ENCODE results near the gene PGGT1B.

PGGT1B gene

DNA sequence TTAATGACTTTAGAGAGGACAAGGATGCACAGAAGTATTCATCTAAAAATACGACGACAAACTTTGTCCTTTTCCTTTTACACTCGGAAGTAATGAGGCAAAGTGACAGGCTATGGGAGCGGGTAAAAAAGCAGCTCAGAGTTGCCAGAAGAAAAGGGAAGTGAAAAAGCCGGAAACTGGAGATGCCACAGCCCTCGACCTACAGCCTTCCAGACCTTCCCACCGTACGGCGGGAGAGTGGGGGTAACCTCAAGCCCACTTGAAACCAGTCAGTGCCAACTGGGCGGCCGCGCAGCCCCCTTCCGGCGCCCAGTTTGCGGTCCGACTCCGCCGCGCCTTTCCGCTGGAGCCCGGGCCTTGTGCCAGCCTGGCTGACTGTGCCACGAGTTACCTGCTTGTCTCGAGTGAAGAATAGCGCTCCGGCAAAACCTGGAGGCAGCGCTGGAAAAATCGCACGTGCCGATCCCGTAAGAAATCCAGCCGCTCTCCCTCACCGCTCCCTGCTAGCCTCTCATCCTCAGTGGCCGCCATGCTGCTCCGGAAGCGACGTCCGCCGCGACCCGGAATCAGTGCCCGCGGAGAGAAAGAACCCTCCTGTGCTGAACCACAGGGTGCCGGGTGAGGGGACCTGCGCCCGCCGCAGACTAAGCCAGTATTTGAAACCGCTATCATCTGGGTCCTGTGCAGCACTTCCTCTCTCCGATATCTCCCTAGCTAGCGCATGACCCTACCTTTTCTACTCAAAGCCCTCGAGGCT is at the start of gene PGGT1B:
TSS of gene PGGT1B (minus strand) at position 557 of the 757 bp plus-strand sequence. CDS start at position 531, 26 bp downstream.
- no peak for FAIRE-seq

DNA sequence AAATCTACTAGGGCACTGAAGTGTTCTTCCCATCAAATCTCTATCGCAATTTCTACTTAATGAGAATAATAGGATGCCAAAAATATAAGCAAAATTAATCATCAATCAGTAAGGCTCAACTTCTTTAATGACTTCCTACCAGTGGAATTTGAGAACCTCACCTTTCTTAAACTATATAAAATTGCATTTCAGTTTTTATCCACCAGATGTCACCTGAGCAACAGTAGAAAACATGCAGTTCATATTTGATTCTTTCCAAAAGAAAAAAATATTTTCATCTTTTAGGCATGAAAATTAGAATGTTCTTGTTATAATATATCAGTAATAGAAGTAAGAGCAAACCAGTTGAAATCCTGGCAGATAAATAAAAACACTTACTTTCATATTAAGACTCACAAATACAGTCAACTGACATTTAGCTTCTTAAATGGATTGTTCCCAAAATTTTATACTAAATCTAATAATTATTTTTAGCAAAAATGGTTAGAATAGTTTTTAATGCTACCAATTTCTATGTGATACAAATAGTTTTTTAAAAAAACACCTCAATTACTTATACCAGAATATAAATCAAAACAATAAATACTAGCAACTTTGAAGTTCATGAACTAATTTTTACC is 47.2 kb upstream of the PGGT1B start:
- TF ChIP-seq, protein P1, sequence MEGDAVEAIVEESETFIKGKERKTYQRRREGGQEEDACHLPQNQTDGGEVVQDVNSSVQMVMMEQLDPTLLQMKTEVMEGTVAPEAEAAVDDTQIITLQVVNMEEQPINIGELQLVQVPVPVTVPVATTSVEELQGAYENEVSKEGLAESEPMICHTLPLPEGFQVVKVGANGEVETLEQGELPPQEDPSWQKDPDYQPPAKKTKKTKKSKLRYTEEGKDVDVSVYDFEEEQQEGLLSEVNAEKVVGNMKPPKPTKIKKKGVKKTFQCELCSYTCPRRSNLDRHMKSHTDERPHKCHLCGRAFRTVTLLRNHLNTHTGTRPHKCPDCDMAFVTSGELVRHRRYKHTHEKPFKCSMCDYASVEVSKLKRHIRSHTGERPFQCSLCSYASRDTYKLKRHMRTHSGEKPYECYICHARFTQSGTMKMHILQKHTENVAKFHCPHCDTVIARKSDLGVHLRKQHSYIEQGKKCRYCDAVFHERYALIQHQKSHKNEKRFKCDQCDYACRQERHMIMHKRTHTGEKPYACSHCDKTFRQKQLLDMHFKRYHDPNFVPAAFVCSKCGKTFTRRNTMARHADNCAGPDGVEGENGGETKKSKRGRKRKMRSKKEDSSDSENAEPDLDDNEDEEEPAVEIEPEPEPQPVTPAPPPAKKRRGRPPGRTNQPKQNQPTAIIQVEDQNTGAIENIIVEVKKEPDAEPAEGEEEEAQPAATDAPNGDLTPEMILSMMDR (IDR thresholded peaks at IDR 0.05; ENCODE audit: insufficient read depth, missing control alignments) = peak; percentile 67
- FAIRE-seq = peak; percentile 38
- no peak for DNase-seq (ENCODE audit: insufficient read length, low spot score)

More for the DNA sequence above, at the start of gene PGGT1B:
- TF ChIP-seq, protein P1 (IDR thresholded peaks at IDR 0.05; ENCODE audit: insufficient read depth, missing control alignments) = no peak
- peak; percentile 37 for DNase-seq (ENCODE audit: insufficient read length, low spot score)

DNA sequence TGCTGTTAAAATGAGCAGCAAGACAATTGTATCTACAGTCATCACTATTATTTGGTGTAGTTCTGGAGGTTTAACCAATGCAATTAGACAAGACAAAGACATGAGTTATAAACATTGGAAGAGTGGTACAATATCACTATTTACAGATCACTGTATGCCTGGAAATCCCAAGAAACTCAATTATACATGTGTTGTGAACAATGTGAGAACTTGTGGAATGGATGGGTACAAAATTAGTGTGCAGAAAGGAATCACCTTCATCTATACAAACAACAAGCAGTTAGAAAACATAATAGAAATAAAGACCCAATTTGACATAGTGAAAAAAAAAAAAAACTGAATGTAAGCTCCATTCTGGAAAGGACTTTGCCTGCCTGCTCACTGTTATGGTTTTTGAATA is 46.1 kb upstream of the PGGT1B start:
- no peak for DNase-seq (ENCODE audit: insufficient read length, low spot score)
- no peak for FAIRE-seq
- TF ChIP-seq, protein P1 (IDR thresholded peaks at IDR 0.05; ENCODE audit: insufficient read depth, missing control alignments) = no peak

DNA sequence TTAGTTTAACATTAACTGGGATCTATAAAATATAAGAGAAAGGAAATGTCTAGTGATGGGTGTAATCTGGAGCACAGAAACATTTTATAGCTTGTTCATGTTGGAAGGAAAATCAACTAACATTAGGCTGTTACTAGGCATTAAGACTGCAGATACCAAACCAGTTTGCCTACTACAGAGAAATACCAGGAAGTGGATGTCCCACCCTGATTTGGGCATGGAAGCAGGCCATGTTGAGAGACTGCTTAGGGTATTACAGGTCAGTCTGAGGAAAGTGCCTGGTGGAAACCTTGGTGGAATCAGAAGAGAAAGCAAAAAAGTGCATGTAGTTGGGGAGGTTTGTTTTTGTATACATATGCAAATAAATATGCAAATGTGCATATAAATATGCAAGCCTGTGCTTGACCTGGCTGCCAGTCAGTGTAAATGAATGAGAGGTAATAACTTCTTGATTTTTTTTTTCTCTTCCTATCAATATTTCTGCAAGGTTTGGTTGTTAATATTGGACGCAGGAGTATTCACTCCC is 43.4 kb upstream of the PGGT1B start:
- FAIRE-seq (no peak), DNase-seq (ENCODE audit: insufficient read length, low spot score) (no peak)
- TF ChIP-seq, protein P1 (IDR thresholded peaks at IDR 0.05; ENCODE audit: insufficient read depth, missing control alignments) = no peak

DNA sequence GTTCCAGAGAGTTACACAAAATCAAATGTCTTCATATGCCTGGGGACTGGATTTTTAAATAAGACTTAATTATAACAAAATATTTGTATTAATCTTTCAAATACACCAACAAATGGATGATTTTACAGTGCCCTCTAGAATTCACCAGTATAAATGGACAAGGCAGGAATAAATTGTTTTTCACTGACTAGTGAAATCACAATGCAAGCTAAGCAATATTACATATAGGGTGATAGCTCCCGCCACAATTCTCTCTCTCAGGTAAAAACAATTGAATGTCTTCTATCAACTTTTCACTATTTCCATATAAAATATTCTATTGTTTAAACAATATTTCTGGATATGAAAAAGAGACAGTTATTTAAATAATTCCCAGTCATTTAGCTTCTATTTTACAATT is 41.8 kb upstream of the PGGT1B start:
- DNase-seq (ENCODE audit: insufficient read length, low spot score) (no peak), FAIRE-seq (no peak)
- TF ChIP-seq, protein P1 (IDR thresholded peaks at IDR 0.05; ENCODE audit: insufficient read depth, missing control alignments) = no peak

DNA sequence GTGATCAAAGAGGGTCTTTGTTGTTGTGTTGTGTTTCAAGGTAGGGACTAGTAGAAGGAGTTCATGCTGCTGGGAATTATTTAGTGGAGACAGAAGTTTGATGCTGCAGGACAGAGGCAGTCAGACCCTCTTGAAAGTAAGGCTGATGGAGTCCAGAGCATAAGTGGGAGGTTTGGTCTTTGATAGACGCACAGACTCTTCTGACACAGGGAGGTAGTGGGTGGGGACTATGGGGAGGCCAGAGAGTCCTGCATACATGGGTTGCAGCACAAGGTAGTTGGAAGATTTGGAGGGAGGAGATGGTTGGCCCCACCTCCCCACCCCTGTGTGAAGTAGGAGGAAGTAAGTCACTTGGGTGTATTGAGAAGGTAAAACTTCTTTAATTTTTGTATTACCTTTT is 36.1 kb upstream of the PGGT1B start:
- no peak for DNase-seq (ENCODE audit: insufficient read length, low spot score)
- no peak for FAIRE-seq
- TF ChIP-seq, protein P1 (IDR thresholded peaks at IDR 0.05; ENCODE audit: insufficient read depth, missing control alignments) = no peak

DNA sequence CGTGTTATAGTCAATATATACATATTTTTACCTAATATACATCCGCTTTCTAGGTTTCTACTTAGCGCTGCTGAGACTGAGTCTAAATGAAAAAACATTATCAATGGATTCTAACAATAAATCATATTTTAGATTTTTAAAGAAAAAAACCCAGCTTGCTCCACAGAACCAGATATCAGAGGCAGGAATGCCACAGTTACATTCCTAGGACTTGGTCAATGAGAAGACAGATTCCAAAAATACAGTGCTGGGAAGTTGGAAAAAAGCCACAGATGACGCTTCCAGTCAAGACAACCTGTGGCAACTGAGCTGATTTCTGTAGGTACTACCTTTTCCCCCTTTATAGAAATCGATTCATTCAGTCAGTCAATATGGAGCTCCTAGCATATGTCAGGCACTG is 34.4 kb upstream of the PGGT1B start:
- FAIRE-seq (no peak), DNase-seq (ENCODE audit: insufficient read length, low spot score) (no peak)
- TF ChIP-seq, protein P1 (IDR thresholded peaks at IDR 0.05; ENCODE audit: insufficient read depth, missing control alignments) = no peak
